Right lobe of liver (tissue), 4 donors: ENCODE results near the gene TRIM17.

Source experiments
- CTCF ChIP-seq, 4 donors: fragments of 200-600 bp in 3 of 4; fragments of 450-650 bp in 1 of 4; IDR thresholded peaks; one replicate each; pipeline versions ENCODE4 v1.5.1 to v1.8.0; 2016 to 2022; ENCODE audit warnings: antibody characterized with exemption in 4 of 4, mild to moderate bottlenecking in 2 of 4
- POLR2A ChIP-seq: fragments of 450-650 bp; IDR thresholded peaks from one replicate; pipeline ENCODE4 v1.6.1; 2017; ENCODE audit warnings: antibody characterized with exemption, mild to moderate bottlenecking
- donor health status: DM: no; HTN: no; CAD: no.
- donor health status: DM: no; HTN: no; CAD: no.
- donor health status: DM: no; HTN: yes; CAD: no.

- TF ChIP-seq CTCF (IDR thresholded peaks at IDR 0.05) (no peak), POLR2A (no peak)
Observed at GRCh38 chr1:228456252-228457016, 39.8 kb upstream of the TRIM17 start.
